ENCODE data around the gene SYCE1.

GRCh38 chr10:133608855-133609254, 43.5 kb upstream of the SYCE1 start:
- TF ChIP-seq HNF4G (IDR thresholded peaks at IDR 0.05) (no peak), REST (IDR thresholded peaks at IDR 0.05) (no peak), EGR1 (IDR thresholded peaks at IDR 0.05; ENCODE audit: low read depth in 2 of 2) (no peak), TAF1 (conservative IDR thresholded peaks at IDR 0.05) (no peak), YY1 (IDR thresholded peaks at IDR 0.05) (no peak)
- TF ChIP-seq, protein P1, sequence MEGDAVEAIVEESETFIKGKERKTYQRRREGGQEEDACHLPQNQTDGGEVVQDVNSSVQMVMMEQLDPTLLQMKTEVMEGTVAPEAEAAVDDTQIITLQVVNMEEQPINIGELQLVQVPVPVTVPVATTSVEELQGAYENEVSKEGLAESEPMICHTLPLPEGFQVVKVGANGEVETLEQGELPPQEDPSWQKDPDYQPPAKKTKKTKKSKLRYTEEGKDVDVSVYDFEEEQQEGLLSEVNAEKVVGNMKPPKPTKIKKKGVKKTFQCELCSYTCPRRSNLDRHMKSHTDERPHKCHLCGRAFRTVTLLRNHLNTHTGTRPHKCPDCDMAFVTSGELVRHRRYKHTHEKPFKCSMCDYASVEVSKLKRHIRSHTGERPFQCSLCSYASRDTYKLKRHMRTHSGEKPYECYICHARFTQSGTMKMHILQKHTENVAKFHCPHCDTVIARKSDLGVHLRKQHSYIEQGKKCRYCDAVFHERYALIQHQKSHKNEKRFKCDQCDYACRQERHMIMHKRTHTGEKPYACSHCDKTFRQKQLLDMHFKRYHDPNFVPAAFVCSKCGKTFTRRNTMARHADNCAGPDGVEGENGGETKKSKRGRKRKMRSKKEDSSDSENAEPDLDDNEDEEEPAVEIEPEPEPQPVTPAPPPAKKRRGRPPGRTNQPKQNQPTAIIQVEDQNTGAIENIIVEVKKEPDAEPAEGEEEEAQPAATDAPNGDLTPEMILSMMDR (IDR thresholded peaks at IDR 0.05; ENCODE audit: low read depth, low read length, missing input control), result peak; percentile 47

Measured in liver (tissue), 3 donors.